Testis (tissue), 3 donors: Measurements from ENCODE around the gene PRTFDC1. TPM values are rescaled to one million over a fixed set of nuclear protein-coding genes. Genes with fewer than 3 reads are reported as not detected.
"Not testable (repeated sequence)": the region's sequence is repeated elsewhere in the genome, so short reads cannot be mapped to it uniquely, and the experiment has no call there.

ENCODE experiments used
- DNase-seq: peaks from one replicate; pipeline ENCODE4 v3.0.0-alpha.2; 2019
- H3K27ac ChIP-seq, 2 donors: fragments of 200-600 bp; sonication (generic); one replicate each; pipeline ENCODE4 v1.5.1; 2019
- H3K27me3 ChIP-seq: fragments of 200-600 bp; sonication (generic); one replicate; pipeline ENCODE4 v1.5.1; 2019
- H3K36me3 ChIP-seq: fragments of 200-600 bp; sonication (generic); one replicate; pipeline ENCODE4 v1.5.1; 2017; ENCODE audit warnings: low read depth; ENCODE audit errors: missing control alignments
- H3K4me1 ChIP-seq: fragments of 200-600 bp; sonication (generic); one replicate; pipeline ENCODE4 v1.5.1; 2019
- H3K4me3 ChIP-seq, 2 donors: fragments of 200-600 bp; sonication (generic); one replicate each; pipeline ENCODE4 v1.5.1; 2017 to 2019
- H3K9me3 ChIP-seq: fragments of 200-600 bp; sonication (generic); one replicate; pipeline ENCODE4 v1.5.1; 2017
- CTCF ChIP-seq, 3 experiments: fragments of 450-650 bp in 2 of 3; fragments of 200-600 bp in 1 of 3; sonication (generic) in 1 of 3; IDR thresholded peaks; one replicate each; pipeline ENCODE4 v1.5.1; 2016 to 2019; ENCODE audit warnings: antibody characterized with exemption in 3 of 3, mild to moderate bottlenecking in 2 of 3, moderate library complexity in 1 of 3
- POLR2A ChIP-seq: fragments of 450-650 bp; IDR thresholded peaks from one replicate; pipeline ENCODE4 v1.6.1; 2017; ENCODE audit warnings: antibody characterized with exemption, mild to moderate bottlenecking, moderate library complexity
- whole genome bisulfite sequencing, 2 donors: methylation state at CpG; one replicate each; pipeline ENCODE4 v1.1.5; 2018; 5-methylcytosine and 5-hydroxymethylcytosine counted together
- intact Hi-C: fragments of 100-400 bp; cut with DNase I; formaldehyde crosslinking; loops from one replicate; pipeline ENCODE4 v1.15.1; 2023; ENCODE audit warnings: low total_unique reads
- polyA plus RNA-seq: library from polyadenylated mRNA; stranded (reverse); fragments of 350-450 nt; fragmentation: Illumina TruSeq; extraction: RNeasy Lipid Tissue Mini Kit (QIAGEN cat#74804); gene quantifications from one replicate; pipeline ENCODE4 v1.2.3, GENCODE V29; 2014; ENCODE audit warnings: low read depth, low replicate concordance; ENCODE audit not compliant: insufficient read depth
- total RNA-seq, 2 donors: library from RNA; depleted of rRNA; stranded (reverse); fragments of >200 nt; gene quantifications; one replicate each; pipeline ENCODE4 v1.2.3, GENCODE V29; 2016

Gene PRTFDC1
- total and polyA plus RNA-seq, 3 donors from 2014 or later, result 1.2 to 3.5 (median 2.7) TPM

DNA sequence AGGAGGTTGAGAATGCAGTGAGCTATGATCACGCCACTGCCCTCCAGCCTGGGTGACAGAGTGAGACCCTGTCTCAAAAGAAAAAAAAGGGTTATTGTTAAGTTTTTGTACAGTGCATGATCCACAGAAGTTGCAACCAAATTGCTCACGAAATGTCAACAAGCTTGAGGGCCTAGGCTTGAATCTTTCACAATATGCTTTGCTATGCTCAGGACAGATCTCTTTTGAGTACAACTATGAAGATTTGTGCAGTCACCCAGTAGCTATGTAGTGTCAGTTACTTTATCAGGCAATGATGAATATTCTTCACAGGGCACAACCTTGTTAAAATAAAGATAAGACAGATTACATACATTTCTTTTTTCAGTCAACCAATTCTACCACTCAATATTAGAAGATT lies 109.2 kb downstream of the PRTFDC1 start:
- intact Hi-C loops, result no loop called here
- no peaks in the 10 kb centered on the region for H3K27me3 ChIP-seq
- DNase-seq, result no peak

GRCh38 chr10:24842856-24843255 lies 109.5 kb downstream of the PRTFDC1 start:
- no peak for DNase-seq
- no peak for TF ChIP-seq CTCF (IDR thresholded peaks at IDR 0.05)
- no peak for TF ChIP-seq POLR2A
- no peak overlapping the region for H3K27ac ChIP-seq
- H3K9me3 ChIP-seq, result no peaks in the 10 kb centered on the region
- no peaks in the 10 kb centered on the region for H3K36me3 ChIP-seq
- H3K27me3 ChIP-seq, result no peaks in the 10 kb centered on the region
- 50 to 100% methylated on average over 2 of the region's 2 CpGs for WGBS, 2 donors
- no peak overlapping the region for H3K4me3 ChIP-seq
- intact Hi-C loops, result no loop called here
- H3K4me1 ChIP-seq, result no peaks in the 10 kb centered on the region

More for the DNA sequence above, 109.2 kb downstream of the PRTFDC1 start:
- H3K36me3 ChIP-seq, result no peaks in the 10 kb centered on the region
- WGBS, 2 donors, result 50 to 72% methylated on average over 2 of the region's 2 CpGs
- no peak overlapping the region for H3K27ac ChIP-seq
- TF ChIP-seq CTCF (IDR thresholded peaks at IDR 0.05) (no peak), POLR2A (no peak)
- H3K4me1 ChIP-seq, result no peaks in the 10 kb centered on the region
- no peaks in the 10 kb centered on the region for H3K9me3 ChIP-seq
- no peak overlapping the region for H3K4me3 ChIP-seq

DNA sequence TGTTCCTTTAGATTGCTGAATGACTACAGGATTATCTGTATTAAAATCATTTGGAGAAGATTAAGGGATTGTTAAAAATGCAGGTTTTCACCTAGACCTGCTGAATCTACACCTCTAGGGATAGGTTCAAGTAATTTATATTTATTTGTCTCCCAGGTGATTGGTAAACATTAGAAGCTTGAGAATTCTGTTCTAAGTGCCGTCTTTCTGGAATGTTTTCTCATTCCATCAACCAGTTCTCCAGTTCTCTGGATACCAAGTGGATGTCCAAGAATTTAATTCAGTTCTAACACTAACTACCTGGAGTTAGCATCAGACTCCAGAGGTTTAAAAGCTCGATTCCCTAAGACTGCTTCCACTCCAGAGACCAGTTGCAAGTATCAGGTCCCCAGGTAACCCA lies 110.9 kb downstream of the PRTFDC1 start:
- WGBS, 2 donors, result 89 to 93% methylated on average over 2 of the region's 2 CpGs
- TF ChIP-seq CTCF (IDR thresholded peaks at IDR 0.05) (no peak), POLR2A (no peak)
- intact Hi-C loops, result no loop called here
- no peaks in the 10 kb centered on the region for H3K9me3 ChIP-seq
- H3K4me1 ChIP-seq, result no peaks in the 10 kb centered on the region
- no peak overlapping the region for H3K27ac ChIP-seq
- no peak for DNase-seq
- no peak overlapping the region for H3K4me3 ChIP-seq
- no peaks in the 10 kb centered on the region for H3K36me3 ChIP-seq
- H3K27me3 ChIP-seq, result no peaks in the 10 kb centered on the region

DNA sequence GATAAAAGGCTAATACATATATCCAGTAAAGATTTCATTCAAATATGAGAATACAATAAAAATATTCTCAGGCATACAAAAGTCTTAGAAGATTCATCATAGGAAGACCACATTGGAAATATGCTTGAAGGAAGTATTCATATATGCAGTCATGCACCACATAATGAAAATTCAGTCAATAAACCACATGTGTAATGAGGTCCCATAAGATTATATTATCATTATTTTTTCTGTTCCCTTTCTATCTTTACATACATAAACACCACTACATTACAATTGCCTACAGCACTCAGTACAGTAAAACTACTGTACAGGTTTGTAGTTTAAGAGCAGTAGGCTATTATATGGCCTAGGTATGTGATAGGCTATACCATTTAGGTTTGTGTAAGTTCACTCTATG lies 111.6 kb downstream of the PRTFDC1 start:
- TF ChIP-seq POLR2A (no peak), CTCF (IDR thresholded peaks at IDR 0.05) (no peak)

GRCh38 chr10:24837781-24838180 lies 114.6 kb downstream of the PRTFDC1 start:
- WGBS, 2 donors, result 82 to 93% methylated on average over 2 of the region's 2 CpGs
- H3K9me3 ChIP-seq, H3K4me1 ChIP-seq, DNase-seq, H3K27me3 ChIP-seq, H3K4me3 ChIP-seq, H3K27ac ChIP-seq, H3K36me3 ChIP-seq, intact Hi-C loops: not testable (repeated sequence)

More for the DNA sequence above, 111.6 kb downstream of the PRTFDC1 start:
- Histone ChIP-seq H3K27me3 (no peaks in the 10 kb centered on the region), H3K4me1 (no peaks in the 10 kb centered on the region), H3K9me3 (no peaks in the 10 kb centered on the region), H3K36me3 (no peaks in the 10 kb centered on the region), H3K27ac (no peak overlapping the region), H3K4me3 (no peak overlapping the region)
- no peak for DNase-seq
- intact Hi-C loops, result no loop called here
